AG04449 (cell line): ENCODE results near the gene CATSPER3.
A peak's percentile ranks its signal among the peaks of the same experiment; 100 is the strongest.

ENCODE experiments used
- CTCF ChIA-PET: fragments of 350-600 bp; formaldehyde crosslinking; extraction: SDS; loops from one replicate; lab custom pipeline; 2021; ENCODE audit warnings: antibody characterized with exemption; lab: Yijun Ruan, JAX
- POLR2A ChIA-PET: fragments of 400-600, 350-600 bp; formaldehyde crosslinking; extraction: SDS; loops from one replicate; lab custom pipeline; 2020; ENCODE audit warnings: antibody characterized with exemption, inconsistent platforms; lab: Yijun Ruan, JAX
- DNase-seq: peaks from one replicate; pipeline ENCODE4 v3.0.0-alpha.2; 2010; ENCODE audit warnings: low read depth, low spot score
- H3K4me3 ChIP-seq: 2 replicates; pipeline ENCODE4 v1.5.1; 2011; ENCODE audit warnings: low read depth, mild to moderate bottlenecking, control low read depth, low read length
- TF ChIP-seq, protein P1 (sequence below): IDR thresholded peaks from one replicate; pipeline ENCODE4 v1.5.1; 2011; ENCODE audit warnings: mild to moderate bottlenecking, moderate library complexity, low read length, control low read depth, inconsistent platforms; ENCODE audit not compliant: insufficient read depth; ENCODE audit errors: missing control alignments

The CATSPER3 gene

DNA sequence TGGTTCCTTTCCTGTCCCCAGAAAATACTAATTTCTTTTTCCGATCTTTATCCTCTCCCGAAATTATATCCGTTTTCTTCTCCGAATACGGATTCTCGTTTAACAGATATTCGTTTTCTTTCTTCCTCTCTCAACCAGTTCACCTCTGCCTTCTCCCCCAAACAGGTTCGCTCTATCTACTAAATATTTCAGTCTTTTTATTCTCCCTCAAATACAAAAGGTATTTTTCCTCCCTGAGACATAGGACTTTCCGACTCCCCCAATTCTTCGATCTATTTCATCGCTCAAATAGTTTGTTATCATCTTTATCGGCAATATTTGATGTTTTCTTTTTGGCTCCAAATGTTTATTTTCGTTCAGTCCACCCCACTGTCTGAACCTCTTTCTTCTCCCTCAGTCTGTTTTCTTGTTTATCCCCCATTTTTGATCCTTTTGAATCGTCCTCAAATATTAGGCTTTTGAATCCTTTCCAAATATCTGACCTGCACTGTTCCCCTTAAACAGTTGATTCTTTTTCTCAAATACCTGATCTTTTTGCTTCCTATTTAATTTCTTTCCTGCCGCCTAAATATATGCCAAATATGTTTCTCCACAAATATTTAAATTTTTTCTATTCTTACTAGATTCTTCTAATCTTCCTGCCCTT, 61.9 kb downstream of the CATSPER3 start:
- TF ChIP-seq, protein P1, sequence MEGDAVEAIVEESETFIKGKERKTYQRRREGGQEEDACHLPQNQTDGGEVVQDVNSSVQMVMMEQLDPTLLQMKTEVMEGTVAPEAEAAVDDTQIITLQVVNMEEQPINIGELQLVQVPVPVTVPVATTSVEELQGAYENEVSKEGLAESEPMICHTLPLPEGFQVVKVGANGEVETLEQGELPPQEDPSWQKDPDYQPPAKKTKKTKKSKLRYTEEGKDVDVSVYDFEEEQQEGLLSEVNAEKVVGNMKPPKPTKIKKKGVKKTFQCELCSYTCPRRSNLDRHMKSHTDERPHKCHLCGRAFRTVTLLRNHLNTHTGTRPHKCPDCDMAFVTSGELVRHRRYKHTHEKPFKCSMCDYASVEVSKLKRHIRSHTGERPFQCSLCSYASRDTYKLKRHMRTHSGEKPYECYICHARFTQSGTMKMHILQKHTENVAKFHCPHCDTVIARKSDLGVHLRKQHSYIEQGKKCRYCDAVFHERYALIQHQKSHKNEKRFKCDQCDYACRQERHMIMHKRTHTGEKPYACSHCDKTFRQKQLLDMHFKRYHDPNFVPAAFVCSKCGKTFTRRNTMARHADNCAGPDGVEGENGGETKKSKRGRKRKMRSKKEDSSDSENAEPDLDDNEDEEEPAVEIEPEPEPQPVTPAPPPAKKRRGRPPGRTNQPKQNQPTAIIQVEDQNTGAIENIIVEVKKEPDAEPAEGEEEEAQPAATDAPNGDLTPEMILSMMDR, result no peak
- ChIA-PET POLR2A (no interaction called here), CTCF (no interaction called here)
- H3K4me3 ChIP-seq, result no peak overlapping the region
- DNase-seq, result no peak

DNA sequence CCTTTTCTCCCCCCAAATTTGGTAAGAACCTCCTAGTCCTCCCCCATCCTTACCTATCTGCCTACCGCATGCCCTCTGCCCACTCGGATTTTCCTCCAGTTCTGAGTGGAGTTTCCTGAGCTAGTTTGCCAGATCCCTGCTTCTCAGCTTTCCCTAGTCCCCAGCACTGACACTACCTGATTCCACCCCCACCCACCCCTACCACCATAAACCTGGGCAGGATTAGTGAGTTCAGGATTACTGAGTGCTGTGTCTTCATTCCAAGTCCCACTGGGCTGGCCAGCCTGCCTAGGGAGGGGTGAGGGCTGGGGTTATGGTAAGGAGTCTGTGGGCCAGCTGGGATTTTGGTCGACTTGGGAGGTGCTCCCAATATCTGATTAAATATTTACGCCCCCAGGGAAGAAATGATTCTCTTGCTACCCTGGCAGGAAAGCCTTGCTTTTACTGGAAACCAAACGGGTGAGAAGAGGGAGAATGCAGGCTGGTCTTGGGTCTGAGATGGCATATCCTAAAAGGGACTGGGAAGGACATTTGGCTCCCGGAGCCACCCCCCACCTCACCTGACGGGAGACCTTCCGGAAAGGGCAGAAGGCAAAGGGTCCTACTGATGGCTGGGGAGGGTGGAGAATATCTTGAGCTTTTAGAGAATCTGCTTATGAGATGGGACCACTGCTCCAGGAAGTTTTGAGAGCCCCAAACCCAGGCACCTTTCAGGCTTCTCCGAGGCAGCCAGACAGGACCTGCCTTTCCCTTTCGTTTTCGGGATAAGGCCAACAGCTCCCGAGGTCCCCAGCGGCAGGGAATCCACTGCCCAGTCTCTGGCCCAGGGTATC, 62.6 kb downstream of the CATSPER3 start:
- ChIA-PET POLR2A (no interaction called here), CTCF (interaction anchor here (1.4 kb wide), 1 partner anchor 124 kb away, joined by 4 read pairs; no protein-coding TSS in a partner anchor)
- DNase-seq, result no peak
- H3K4me3 ChIP-seq, result peak overlapping the region; percentile 72
- TF ChIP-seq, protein P1, result no peak

GRCh38 chr5:135030956-135031812, 63.5 kb downstream of the CATSPER3 start:
- ChIA-PET POLR2A (no interaction called here), CTCF (interaction anchor here (0.7 to 3.5 kb wide), 4 partner anchors 125 to 302 kb away, joined by 3 to 10 read pairs (median 4); no protein-coding TSS in a partner anchor)
- TF ChIP-seq, protein P1, result no peak
- no peak for DNase-seq
- peak overlapping the region; percentile 72 for H3K4me3 ChIP-seq

GRCh38 chr5:135031813-135032694, 64.3 kb downstream of the CATSPER3 start:
- CTCF ChIA-PET, result interaction anchor here (0.7 to 3.5 kb wide), 5 partner anchors 126 to 301 kb away, joined by 3 to 10 read pairs (median 4); no protein-coding TSS in a partner anchor

GRCh38 chr5:135032695-135032998, 64.9 kb downstream of the CATSPER3 start:
- CTCF ChIA-PET, result interaction anchor here (1.6 to 3.5 kb wide), 2 partner anchors 159 to 295 kb away, joined by 5 to 10 read pairs; no protein-coding TSS in a partner anchor
- TF ChIP-seq, protein P1, result no peak
- H3K4me3 ChIP-seq, result peak overlapping the region; percentile 72
- POLR2A ChIA-PET, result interaction anchor here (1.5 kb wide), 1 partner anchor 354 kb away, joined by 3 read pairs; no protein-coding TSS in a partner anchor
- no peak for DNase-seq

More at GRCh38 chr5:135031813-135032694, 64.3 kb downstream of the CATSPER3 start:
- TF ChIP-seq, protein P1, result no peak
- POLR2A ChIA-PET, result interaction anchor here (1.5 kb wide), 1 partner anchor 355 kb away, joined by 3 read pairs; no protein-coding TSS in a partner anchor
- DNase-seq, result no peak
- peak overlapping the region; percentile 72 for H3K4me3 ChIP-seq
